H1 (cell line): ENCODE data around the gene UBN2. TPM values are rescaled to one million over a fixed set of nuclear protein-coding genes. Genes with fewer than 3 reads are reported as not detected.
A peak's percentile ranks its signal among the peaks of the same experiment; 100 is the strongest.

Experiments used
- CTCF ChIA-PET: fragments of 300-600 bp; sonication (Branson Sonifier 250); formaldehyde crosslinking; loops from one replicate; lab custom pipeline; 2021; ENCODE audit not compliant: partially characterized antibody; lab: Charles Lee
- POLR2A ChIA-PET: fragments of 300-600 bp; sonication (Branson Sonifier 250); formaldehyde crosslinking; loops from one replicate; lab custom pipeline; 2021; ENCODE audit warnings: inconsistent platforms; ENCODE audit not compliant: partially characterized antibody; lab: Charles Lee
- DNase-seq, 2 experiments: peaks; one replicate each; pipeline versions ENCODE4 v3.0.0 to v3.0.0-alpha.2; 2010 to 2022; ENCODE audit warnings: low spot score in 2 of 2, low read depth in 1 of 2, mixed read lengths in 1 of 2
- FAIRE-seq: peaks from 2 replicates; lab custom pipeline; 2011; peaks lifted over from hg19 to GRCh38; lab: Jason Lieb, UNC
- H2AFZ ChIP-seq: 2 replicates; pipeline ENCODE4 v1.8.1; 2012; ENCODE audit warnings: low read length, inconsistent platforms
- H2AK5ac ChIP-seq: 2 replicates; pipeline ENCODE4 v1.6.1; 2013; ENCODE audit warnings: low read depth, low read length
- H2BK120ac ChIP-seq: replicated peaks from 2 replicates; pipeline ENCODE3; 2013; ENCODE audit warnings: low read depth, low read length, inconsistent platforms
- H2BK12ac ChIP-seq: 2 replicates; pipeline ENCODE4 v1.6.1; 2013; ENCODE audit warnings: low read depth, low read length
- H2BK15ac ChIP-seq: 2 replicates; pipeline ENCODE4 v1.6.1; 2013; ENCODE audit warnings: low read length
- H2BK20ac ChIP-seq: 2 replicates; pipeline ENCODE4 v1.6.1; 2013; ENCODE audit warnings: low read length
- H2BK5ac ChIP-seq: 2 replicates; pipeline ENCODE4 v1.6.1; 2013; ENCODE audit warnings: low read depth, low read length
- H3K14ac ChIP-seq: 2 replicates; pipeline ENCODE4 v1.6.1; 2013; ENCODE audit warnings: inconsistent platforms; ENCODE audit not compliant: insufficient read length
- H3K18ac ChIP-seq: 2 replicates; pipeline ENCODE4 v1.6.1; 2013; ENCODE audit warnings: low read length; ENCODE audit errors: extremely low read depth
- H3K23ac ChIP-seq: 2 replicates; pipeline ENCODE4 v1.6.1; 2013; ENCODE audit warnings: inconsistent platforms; ENCODE audit not compliant: insufficient read length
- H3K23me2 ChIP-seq: 2 replicates; pipeline ENCODE4 v1.6.1; 2013; ENCODE audit warnings: low read depth, low read length
- H3K27ac ChIP-seq: 2 replicates; pipeline ENCODE4 v1.6.1; 2011; ENCODE audit warnings: low read depth, low read length, inconsistent platforms
- H3K27me3 ChIP-seq, 4 experiments: replicated peaks in 1 of 4; 1 replicate in 1 of 4; 2 replicates in 3 of 4; pipeline versions ENCODE4 v1.6.1 to v1.8.1; 2011 to 2013; ENCODE audit warnings: low read length in 3 of 4, mild to moderate bottlenecking in 3 of 4, inconsistent platforms in 2 of 4, mixed read lengths in 2 of 4, moderate library complexity in 1 of 4; ENCODE audit not compliant: control insufficient read depth in 3 of 4, insufficient read depth in 3 of 4; ENCODE audit errors: extremely low read depth in 1 of 4
- H3K36me3 ChIP-seq, 4 experiments: 2 replicates each; pipeline versions ENCODE4 v1.6.1 to v1.8.1; 2011 to 2013; ENCODE audit warnings: mild to moderate bottlenecking in 4 of 4, low read length in 3 of 4, moderate library complexity in 2 of 4, control low read depth in 1 of 4, inconsistent platforms in 1 of 4; ENCODE audit not compliant: insufficient read depth in 4 of 4, control insufficient read depth in 2 of 4
- H3K4ac ChIP-seq: replicated peaks from 2 replicates; pipeline ENCODE3; 2013; ENCODE audit warnings: low read length, low read depth, mixed read lengths, inconsistent platforms; ENCODE audit not compliant: insufficient read length
- H3K4me1 ChIP-seq, 4 experiments: replicated peaks in 1 of 4; 1 replicate in 1 of 4; 2 replicates in 3 of 4; pipeline versions ENCODE4 v1.6.1 to v1.8.1; 2011 to 2013; ENCODE audit warnings: low read length in 3 of 4, inconsistent platforms in 2 of 4, mixed read lengths in 1 of 4; ENCODE audit not compliant: insufficient read depth in 4 of 4, control insufficient read depth in 3 of 4
- H3K4me2 ChIP-seq, 2 experiments: 2 replicates each; pipeline versions ENCODE4 v1.6.1 to v1.8.1; 2011 to 2013; ENCODE audit warnings: low read depth in 2 of 2, low read length in 2 of 2, control low read depth in 1 of 2, inconsistent platforms in 1 of 2, mild to moderate bottlenecking in 1 of 2; ENCODE audit not compliant: insufficient read depth in 1 of 2
- H3K4me3 ChIP-seq, 4 experiments: fragments of 200-600, 300-600 bp in 1 of 4; sonication (generic), shearing (Covaris generic), sonication (Bioruptor Twin) in 1 of 4; 2 replicates each; pipeline versions ENCODE4 v1.5.1 to v1.8.1; 2011 to 2016; ENCODE audit warnings: low read length in 4 of 4, low read depth in 3 of 4, control low read depth in 2 of 4, inconsistent platforms in 2 of 4, mild to moderate bottlenecking in 2 of 4, mixed read lengths in 1 of 4, moderate library complexity in 1 of 4; ENCODE audit not compliant: insufficient read depth in 2 of 4; ENCODE audit errors: extremely low read depth in 1 of 4
- H3K56ac ChIP-seq: replicated peaks from 2 replicates; pipeline ENCODE3; 2013; ENCODE audit warnings: low read depth, mild to moderate bottlenecking, mixed read lengths, low read length, inconsistent platforms; ENCODE audit not compliant: insufficient read length
- H3K79me1 ChIP-seq: 2 replicates; pipeline ENCODE4 v1.6.1; 2013; ENCODE audit warnings: low read depth, low read length, control low read depth
- H3K79me2 ChIP-seq, 2 experiments: 2 replicates each; pipeline versions ENCODE4 v1.6.1 to v1.8.1; 2012 to 2013; ENCODE audit warnings: low read length in 2 of 2, mild to moderate bottlenecking in 2 of 2, inconsistent platforms in 1 of 2; ENCODE audit not compliant: insufficient read depth in 2 of 2, control insufficient read depth in 1 of 2
- H3K9ac ChIP-seq, 4 experiments: replicated peaks in 1 of 4; 1 replicate in 1 of 4; 2 replicates in 3 of 4; pipeline versions ENCODE4 v1.6.1 to v1.8.1; 2011 to 2013; ENCODE audit warnings: low read depth in 3 of 4, low read length in 3 of 4, control low read depth in 2 of 4, mild to moderate bottlenecking in 2 of 4, moderate library complexity in 2 of 4, inconsistent platforms in 1 of 4; ENCODE audit errors: extremely low read depth in 1 of 4
- H3K9me3 ChIP-seq, 2 experiments: 2 replicates each; pipeline versions ENCODE4 v1.6.1 to v1.8.1; 2012 to 2013; ENCODE audit warnings: mild to moderate bottlenecking in 2 of 2, moderate library complexity in 2 of 2, control low read depth in 1 of 2, inconsistent platforms in 1 of 2, low read depth in 1 of 2, low read length in 1 of 2, mixed read lengths in 1 of 2; ENCODE audit not compliant: insufficient read depth in 2 of 2
- H4K20me1 ChIP-seq, 2 experiments: replicated peaks in 1 of 2; 2 replicates each; pipeline versions ENCODE3 to v1.8.1; 2011 to 2013; ENCODE audit warnings: inconsistent platforms in 2 of 2, low read length in 2 of 2, mild to moderate bottlenecking in 1 of 2; ENCODE audit not compliant: insufficient read depth in 2 of 2, control insufficient read depth in 1 of 2
- H4K5ac ChIP-seq: 2 replicates; pipeline ENCODE4 v1.6.1; 2013; ENCODE audit warnings: low read length, low read depth, mixed read lengths, inconsistent platforms; ENCODE audit not compliant: insufficient read length
- H4K8ac ChIP-seq: 2 replicates; pipeline ENCODE4 v1.8.0; 2013; ENCODE audit warnings: mild to moderate bottlenecking, moderate library complexity, low read length, inconsistent platforms; ENCODE audit not compliant: insufficient read depth; ENCODE audit errors: extremely low read depth
- H4K91ac ChIP-seq: replicated peaks from 2 replicates; pipeline ENCODE3; 2013; ENCODE audit warnings: low read length, mixed read lengths, inconsistent platforms; ENCODE audit not compliant: insufficient read length
- CBX5 ChIP-seq: fragments of 300-800, 300-1000 bp; sonication (generic); IDR thresholded peaks from 2 replicates; pipeline ENCODE4 v1.7.1; 2016; ENCODE audit warnings: antibody characterized with exemption, low read length, low read depth
- MAFK ChIP-seq: IDR thresholded peaks from 2 replicates; pipeline ENCODE4 v1.6.1; 2012; ENCODE audit warnings: low read depth, mild to moderate bottlenecking, improper control_type of control experiment, low read length
- WGBS, 2 experiments: shearing (Covaris generic) in 1 of 2; methylation state at CpG; one replicate each; pipeline versions ENCODE4 v1.1.6 to v1.1.7; 2013 to 2015; ENCODE audit warnings: low lambda C conversion rate in 2 of 2, mixed read lengths in 2 of 2, inconsistent platforms in 1 of 2, low coverage in 1 of 2, missing lambda C conversion rate in 1 of 2; ENCODE audit not compliant: insufficient replicate concordance in 2 of 2, insufficient coverage in 1 of 2, insufficient read length in 1 of 2; ENCODE audit errors: extremely low coverage in 1 of 2, missing lambda C conversion rate in 1 of 2; 5-methylcytosine and 5-hydroxymethylcytosine counted together
- polyA plus RNA-seq, 7 experiments: library from polyadenylated mRNA; depleted of rRNA in 3 of 7; stranded (reverse) in 5 of 7; unstranded in 2 of 7; fragments of >200 nt in 5 of 7; fragments of 200-250 nt in 2 of 7; gene quantifications; 1 replicate in 5 of 7; 2 replicates in 1 of 7; 4 replicates in 1 of 7; pipeline versions ENCODE4 v1.2.1 to v1.2.3, GENCODE V29; 2011 to 2013; ENCODE audit warnings: missing spikeins in 2 of 7, mixed read lengths in 2 of 7
- total RNA-seq: library from RNA; stranded (reverse); fragmentation: NEBNext Ultra II Directional; extraction: Animal tissue kit (Norgen Biotek cat#: 25700); gene quantifications from 2 replicates; pipeline ENCODE4 v1.2.1, GENCODE V29; 2021

UBN2 gene
- total and polyA plus RNA-seq, 2 of the 8 experiments (the other 6 are each of a cell fraction or from before 2014, with no cell fraction given), result 4.1 to 39.6 TPM

GRCh38 chr7:139329119-139329518, 98.1 kb downstream of the UBN2 start:
- Histone ChIP-seq H3K9me3 (no peaks in the 10 kb centered on the region; a peak in 1 of 4 replicates), H3K23ac (no peak overlapping the region), H4K20me1 (no peaks in the 10 kb centered on the region), H4K5ac (no peak overlapping the region), H3K79me2 (no peaks in the 10 kb centered on the region), H2BK15ac (no peak overlapping the region), H2BK5ac (no peak overlapping the region), H3K14ac (no peak overlapping the region), H3K36me3 (no peaks in the 10 kb centered on the region), H2AK5ac (no peak overlapping the region), H3K79me1 (no peaks in the 10 kb centered on the region), H3K4ac (no peak overlapping the region), H2BK12ac (no peak overlapping the region), H3K18ac (no peak overlapping the region), H3K56ac (no peak overlapping the region), H3K27me3 (no peaks in the 10 kb centered on the region), H3K4me3 (no peak overlapping the region), H2AFZ (no peak overlapping the region), H2BK120ac (no peak overlapping the region), H3K9ac (no peak overlapping the region), H3K23me2 (no peaks in the 10 kb centered on the region), H4K91ac (no peak overlapping the region), H3K4me1 (no peaks in the 10 kb centered on the region), H3K27ac (no peak overlapping the region), H4K8ac (no peak overlapping the region), H3K4me2 (no peak overlapping the region), H2BK20ac (no peak overlapping the region)
- 62% methylated on average over 2 of the region's 2 CpGs; no CpG with 5 or more reads in 1 of the 2 experiments for WGBS, 2 experiments
- TF ChIP-seq CBX5, result no peak
- peak; percentile 64; the same call in 1 of the 2 replicates for TF ChIP-seq MAFK
- no peak for FAIRE-seq
- no peak for DNase-seq
- ChIA-PET CTCF (interaction anchor here (1.6 to 5.5 kb wide), 2 partner anchors 8 to 10 kb away, joined by 3 to 25 read pairs; no protein-coding TSS in a partner anchor), POLR2A (interaction anchor here (1.0 kb wide), 1 partner anchor 11 kb away, joined by 4 read pairs; no protein-coding TSS in a partner anchor)
